NCI-H2227 treated with DMSO at 0.1 percent for 48 hours (cell line): ENCODE measurements around the gene POLR1D.

Experiments
- DNase-seq: peaks from one replicate; lab custom pipeline; 2025; lab: John Stamatoyannopoulos, UW

POLR1D gene, protein sequence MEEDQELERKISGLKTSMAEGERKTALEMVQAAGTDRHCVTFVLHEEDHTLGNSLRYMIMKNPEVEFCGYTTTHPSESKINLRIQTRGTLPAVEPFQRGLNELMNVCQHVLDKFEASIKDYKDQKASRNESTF

GRCh38 chr13:27621366-27622101, at the start of gene POLR1D:
TSS of gene POLR1D (plus strand) at chr13:27621892. CDS start at chr13:27621984, 92 bp downstream.
- peak; percentile 35 for DNase-seq

- no peak for DNase-seq
These were observed 49.3 kb upstream of the POLR1D start for GRCh38 chr13:27572234-27572901.

GRCh38 chr13:27573265-27573664, 48.4 kb upstream of the POLR1D start:
- no peak for DNase-seq

- DNase-seq, result no peak
These were observed 47.0 kb upstream of the POLR1D start for GRCh38 chr13:27574661-27575060.

DNA sequence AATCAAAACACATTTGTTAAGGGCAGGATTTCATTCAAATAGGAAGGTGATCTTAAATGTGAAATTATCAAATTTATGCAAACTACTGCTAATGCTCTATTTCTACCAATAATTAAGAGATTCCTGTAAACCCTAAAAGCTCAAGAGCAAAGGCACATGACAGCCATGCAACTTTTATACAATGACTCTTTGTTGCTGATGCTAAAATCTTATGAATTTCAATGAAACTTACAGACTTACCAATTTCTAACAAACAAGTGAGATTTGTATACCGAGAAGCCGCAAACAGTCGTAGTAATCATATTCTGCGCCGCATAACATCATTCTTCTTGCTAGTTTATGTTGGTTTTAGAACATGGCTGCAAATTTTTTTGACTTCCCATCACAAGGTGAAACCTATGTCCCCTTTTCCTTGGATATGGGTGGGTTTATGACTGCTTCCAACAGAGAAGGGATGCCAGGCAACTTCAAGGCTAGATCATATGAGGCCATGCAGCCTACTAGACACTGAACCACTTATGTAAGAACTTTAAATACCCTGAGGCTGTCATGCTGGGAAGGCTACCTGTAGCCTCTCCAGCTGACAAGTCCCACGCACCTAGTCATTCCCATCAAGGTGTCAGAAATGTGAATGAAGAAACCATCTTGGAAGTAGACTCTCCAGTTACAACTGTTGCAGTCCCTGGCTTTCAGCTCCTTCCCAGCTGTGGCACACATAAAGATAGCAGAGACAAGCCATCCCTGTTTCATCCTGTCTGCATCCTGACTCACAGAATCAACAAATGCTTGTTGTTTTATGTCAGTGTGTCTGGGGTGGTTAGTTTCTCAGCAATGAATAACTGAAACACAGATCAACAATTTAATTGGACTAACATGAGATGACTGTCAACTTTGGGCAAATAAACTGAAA, 43.3 kb upstream of the POLR1D start:
- DNase-seq, result no peak

- DNase-seq, result no peak
These were observed 38.0 kb upstream of the POLR1D start for GRCh38 chr13:27583645-27584044.

DNA sequence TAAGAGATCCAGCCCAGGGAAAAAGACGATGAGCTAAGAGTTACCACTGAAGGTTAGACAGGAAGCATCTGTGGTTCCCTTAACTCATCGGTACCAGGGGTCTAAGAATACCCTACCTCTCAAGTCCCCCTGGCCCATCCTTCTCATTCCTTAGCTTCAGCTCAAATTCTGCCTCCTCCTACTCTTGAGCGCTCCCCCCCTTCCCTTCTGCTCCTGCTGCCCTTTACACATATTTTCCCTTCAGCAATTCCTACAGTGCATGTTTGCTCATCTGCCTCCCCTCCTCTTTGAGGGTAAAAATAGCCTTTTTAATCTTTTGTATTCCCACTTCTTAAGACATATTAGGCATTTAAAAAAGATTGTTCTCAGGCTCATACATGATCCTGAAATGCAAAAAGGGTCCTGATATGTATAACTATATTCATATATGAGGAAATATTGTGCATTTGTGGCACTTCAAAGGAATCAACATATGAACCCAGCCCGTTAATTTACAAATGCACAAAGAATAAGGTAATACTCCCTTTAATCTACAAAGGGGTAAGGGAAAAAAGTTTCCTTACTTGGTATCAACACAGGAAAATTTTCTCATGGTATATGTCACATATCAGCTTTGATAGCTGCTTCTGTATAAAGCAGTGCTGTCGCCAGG, 34.5 kb upstream of the POLR1D start:
- no peak for DNase-seq

GRCh38 chr13:27588405-27588804, 33.3 kb upstream of the POLR1D start:
- DNase-seq, result no peak

DNA sequence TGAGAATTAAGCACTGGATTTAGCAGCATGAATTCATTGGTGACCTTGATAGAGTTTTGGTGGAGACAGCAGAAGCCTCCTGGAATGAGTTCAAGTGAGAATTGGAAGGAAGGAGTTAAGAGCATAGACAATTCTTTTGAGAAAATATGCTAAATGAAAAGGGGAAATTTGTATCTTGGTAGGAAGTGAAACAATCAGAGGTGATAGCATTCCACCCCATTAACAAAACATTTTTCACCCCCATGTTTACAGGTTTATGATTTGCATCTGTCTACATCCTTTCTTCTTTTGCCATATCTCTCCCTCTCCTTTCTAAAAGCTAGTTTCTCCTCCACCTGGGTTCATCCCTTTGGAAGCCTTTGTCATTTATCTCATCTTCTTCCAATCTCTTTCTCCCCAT, 28.8 kb upstream of the POLR1D start:
- DNase-seq, result no peak

- DNase-seq, result no peak
These were observed 28.4 kb upstream of the POLR1D start for GRCh38 chr13:27593267-27593666.

DNA sequence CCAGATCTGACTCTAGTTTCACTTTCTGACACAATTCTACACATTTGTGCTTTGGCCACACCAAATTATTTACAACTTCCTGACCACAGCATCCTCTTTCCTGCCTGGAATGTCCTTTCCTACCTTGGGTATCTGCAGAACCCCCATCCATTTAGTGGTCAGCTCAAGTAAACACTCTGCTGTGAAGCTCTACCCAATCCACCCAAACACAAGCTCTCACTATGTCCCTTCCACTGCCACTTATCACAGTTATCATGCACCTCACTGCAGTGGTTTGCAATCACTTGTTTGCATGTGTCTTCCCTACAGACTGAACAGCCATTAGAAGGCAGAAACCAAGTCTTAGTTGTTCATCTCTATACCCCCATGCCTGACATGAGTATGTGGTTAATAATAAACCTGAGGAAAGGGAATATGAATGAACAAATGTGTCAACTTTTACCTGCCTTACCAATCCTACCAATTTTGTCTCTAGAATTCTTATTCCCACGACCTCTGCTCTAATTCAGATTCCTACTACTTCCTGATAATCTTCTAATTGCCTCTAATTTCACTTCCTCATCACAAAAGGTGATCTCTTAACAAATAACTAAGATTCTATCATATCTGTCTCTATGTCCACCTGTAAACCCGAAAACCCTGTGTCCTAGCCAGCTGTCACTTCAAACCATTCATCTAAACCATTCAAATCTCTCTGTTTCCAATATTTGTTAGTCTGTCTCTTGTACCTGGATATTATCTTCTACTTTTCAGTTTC, 26.5 kb upstream of the POLR1D start:
- no peak for DNase-seq

GRCh38 chr13:27599096-27599495, 22.6 kb upstream of the POLR1D start:
- DNase-seq, result no peak

- DNase-seq, result no peak
These were observed 21.7 kb upstream of the POLR1D start for GRCh38 chr13:27599845-27600553.

DNA sequence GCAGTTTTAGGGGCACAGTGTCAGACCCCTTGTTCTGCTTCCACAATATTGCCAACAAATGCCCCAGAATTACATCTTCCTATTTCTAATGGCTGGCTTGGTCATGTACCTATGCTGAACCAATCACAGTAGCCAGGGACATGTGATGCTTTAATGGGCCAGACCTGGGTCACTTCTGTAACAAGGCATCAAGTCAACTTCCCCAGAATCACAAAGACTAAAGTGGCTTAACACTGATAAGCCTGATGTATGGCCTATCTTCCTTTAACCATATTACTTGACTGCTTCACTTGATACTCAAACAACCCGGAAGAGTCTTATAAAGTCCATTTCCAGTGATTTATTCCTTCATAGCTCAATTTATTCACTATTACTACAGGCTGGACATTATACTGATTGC, 21.0 kb upstream of the POLR1D start:
- no peak for DNase-seq

- DNase-seq, result no peak
These were observed 20.5 kb upstream of the POLR1D start for GRCh38 chr13:27601208-27601607.

GRCh38 chr13:27601803-27602202, 19.9 kb upstream of the POLR1D start:
- DNase-seq, result no peak

GRCh38 chr13:27605099-27605498, 16.6 kb upstream of the POLR1D start:
- DNase-seq, result no peak

DNA sequence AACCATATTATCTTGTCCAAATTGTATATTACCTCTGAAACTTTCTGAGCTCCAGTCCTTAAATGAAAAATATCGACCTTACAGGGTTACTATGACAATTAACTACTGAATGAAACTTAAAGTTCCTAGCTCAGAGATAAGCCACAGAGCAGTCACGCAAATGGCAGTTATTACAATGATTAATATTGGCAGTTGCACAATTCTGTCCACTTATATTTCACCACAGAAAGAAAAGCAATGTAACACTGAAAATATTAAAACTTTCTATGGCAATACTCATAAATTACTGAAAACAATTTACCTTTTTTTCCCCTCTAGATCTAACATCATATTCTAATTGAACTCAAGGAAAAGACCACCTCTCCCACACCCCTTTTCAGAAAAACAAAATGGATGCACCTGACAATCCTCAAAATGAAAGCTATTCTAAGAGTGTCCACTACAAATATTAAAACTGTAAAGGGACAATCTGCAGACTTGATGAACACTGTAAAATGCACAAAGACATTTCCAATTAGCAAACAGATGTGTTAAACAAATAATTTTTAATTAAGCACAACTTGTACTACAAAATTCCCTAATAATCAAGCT, 16.0 kb upstream of the POLR1D start:
- no peak for DNase-seq

DNA sequence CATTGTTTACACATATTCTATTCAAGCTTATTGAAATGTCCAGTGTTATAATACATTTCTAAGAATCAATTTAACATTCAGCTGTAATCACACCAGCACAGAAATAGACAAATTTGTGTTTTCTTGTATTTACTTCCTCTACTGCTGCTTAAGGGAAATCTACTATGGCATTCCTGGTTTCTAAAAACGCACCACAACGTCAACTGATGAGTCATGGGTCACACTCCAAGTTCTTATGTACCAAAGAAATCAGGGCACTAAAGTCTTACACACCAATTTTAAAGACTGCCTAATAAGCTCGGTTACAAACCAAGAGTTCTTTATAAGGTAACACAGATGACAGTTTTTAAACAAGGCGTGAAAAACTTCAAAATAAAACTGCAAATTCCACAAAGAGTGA, 14.6 kb upstream of the POLR1D start:
- no peak for DNase-seq

DNA sequence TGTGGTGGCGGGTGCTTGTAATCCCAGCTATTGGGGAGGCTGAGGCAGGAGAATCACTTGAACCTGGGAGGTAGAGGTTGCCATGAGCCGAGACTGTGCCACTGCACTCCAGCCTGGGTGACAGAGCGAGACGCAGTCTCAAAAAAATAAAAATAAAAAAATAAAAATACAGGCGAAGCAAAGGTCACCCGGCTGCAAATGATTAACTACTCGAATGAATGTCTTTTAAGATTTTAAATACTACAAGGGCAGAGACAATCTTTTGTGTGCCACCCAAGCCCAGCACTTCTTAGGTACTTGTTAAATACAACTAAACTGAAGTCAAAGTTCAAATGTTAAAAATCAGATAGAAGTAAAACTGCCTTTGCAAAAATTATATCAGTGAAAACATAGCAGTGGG, 8.1 kb upstream of the POLR1D start:
- DNase-seq, result no peak
